ENCODE data around the gene SPACA7. TPM values are rescaled to one million over a fixed set of nuclear protein-coding genes. Genes with fewer than 3 reads are reported as not detected.

Gene SPACA7
- total and polyA plus RNA-seq, 2 of the 13 experiments (the other 11 are each of a cell fraction or from before 2014, with no cell fraction given) = not detected

DNA sequence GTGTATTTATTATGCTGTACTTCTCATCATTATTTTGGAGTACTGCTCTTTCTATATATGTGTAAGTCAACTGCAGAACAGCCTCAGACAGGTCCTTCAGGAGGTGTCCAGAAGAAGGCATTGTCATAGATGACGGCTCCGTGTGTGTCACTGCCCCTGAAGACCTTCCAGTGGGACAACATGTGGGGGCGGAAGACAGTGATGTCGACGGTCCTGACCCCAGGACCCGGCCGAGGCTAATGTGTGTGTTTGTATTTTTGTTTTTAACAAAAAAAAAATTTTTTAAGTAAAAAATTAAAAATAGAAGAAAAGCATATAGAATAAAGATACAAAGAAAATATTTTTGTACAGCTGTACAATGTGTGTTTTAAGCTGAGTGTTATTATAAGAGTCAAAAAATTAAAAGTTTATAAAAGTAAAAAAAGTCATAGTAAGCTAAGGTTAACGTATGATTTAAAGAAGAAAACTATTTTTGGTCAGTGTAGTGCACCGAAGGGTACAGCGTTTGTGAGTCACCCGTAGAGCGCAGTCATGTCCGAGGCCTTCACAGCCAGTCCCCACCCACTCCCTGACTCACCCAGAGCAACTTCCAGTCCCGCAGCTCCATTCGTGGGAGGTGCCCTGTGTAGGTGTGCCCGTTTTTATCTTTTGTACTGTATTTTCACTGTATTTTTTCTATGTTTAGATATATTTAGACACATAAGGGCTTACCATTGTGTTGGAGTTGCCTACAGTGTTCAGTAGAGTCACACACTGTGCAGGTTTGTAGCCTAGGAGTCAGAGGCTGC is 42.2 kb upstream of the SPACA7 start:
- no peaks in the 10 kb centered on the region for H3K36me3 ChIP-seq (replicated peaks in 1 of 2; ENCODE audit: control insufficient read depth in 1 of 2, insufficient read depth in 2 of 2, low read length in 2 of 2)
- intact Hi-C loops (cut with micrococcal nuclease; ENCODE audit: unreplicated experiment) = no loop called here
- no peak overlapping the region for H3K27ac ChIP-seq (ENCODE audit: extremely low read length, insufficient read depth, low read length)
- H3K4me3 ChIP-seq (replicated peaks in 1 of 3; ENCODE audit: insufficient read depth in 1 of 3, low read depth in 2 of 3, low read length in 3 of 3) = no peak overlapping the region
- TF ChIP-seq, protein P1, sequence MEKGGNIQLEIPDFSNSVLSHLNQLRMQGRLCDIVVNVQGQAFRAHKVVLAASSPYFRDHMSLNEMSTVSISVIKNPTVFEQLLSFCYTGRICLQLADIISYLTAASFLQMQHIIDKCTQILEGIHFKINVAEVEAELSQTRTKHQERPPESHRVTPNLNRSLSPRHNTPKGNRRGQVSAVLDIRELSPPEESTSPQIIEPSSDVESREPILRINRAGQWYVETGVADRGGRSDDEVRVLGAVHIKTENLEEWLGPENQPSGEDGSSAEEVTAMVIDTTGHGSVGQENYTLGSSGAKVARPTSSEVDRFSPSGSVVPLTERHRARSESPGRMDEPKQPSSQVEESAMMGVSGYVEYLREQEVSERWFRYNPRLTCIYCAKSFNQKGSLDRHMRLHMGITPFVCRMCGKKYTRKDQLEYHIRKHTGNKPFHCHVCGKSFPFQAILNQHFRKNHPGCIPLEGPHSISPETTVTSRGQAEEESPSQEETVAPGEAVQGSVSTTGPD (CRISPR knock-in tag; IDR thresholded peaks at IDR 0.05) = no peak
- TF ChIP-seq ZFYVE20 (CRISPR knock-in tag; IDR thresholded peaks at IDR 0.05; ENCODE audit: borderline replicate concordance, low read depth) (no peak), ZNF501 (CRISPR knock-in tag; IDR thresholded peaks at IDR 0.05) (no peak), ZNF772 (CRISPR knock-in tag; IDR thresholded peaks at IDR 0.05) (no peak), RBFOX2 (IDR thresholded peaks at IDR 0.05; ENCODE audit: low read depth, low read length) (no peak), ZNF263 (CRISPR knock-in tag; IDR thresholded peaks at IDR 0.05) (no peak)
- TF ChIP-seq, protein P2, sequence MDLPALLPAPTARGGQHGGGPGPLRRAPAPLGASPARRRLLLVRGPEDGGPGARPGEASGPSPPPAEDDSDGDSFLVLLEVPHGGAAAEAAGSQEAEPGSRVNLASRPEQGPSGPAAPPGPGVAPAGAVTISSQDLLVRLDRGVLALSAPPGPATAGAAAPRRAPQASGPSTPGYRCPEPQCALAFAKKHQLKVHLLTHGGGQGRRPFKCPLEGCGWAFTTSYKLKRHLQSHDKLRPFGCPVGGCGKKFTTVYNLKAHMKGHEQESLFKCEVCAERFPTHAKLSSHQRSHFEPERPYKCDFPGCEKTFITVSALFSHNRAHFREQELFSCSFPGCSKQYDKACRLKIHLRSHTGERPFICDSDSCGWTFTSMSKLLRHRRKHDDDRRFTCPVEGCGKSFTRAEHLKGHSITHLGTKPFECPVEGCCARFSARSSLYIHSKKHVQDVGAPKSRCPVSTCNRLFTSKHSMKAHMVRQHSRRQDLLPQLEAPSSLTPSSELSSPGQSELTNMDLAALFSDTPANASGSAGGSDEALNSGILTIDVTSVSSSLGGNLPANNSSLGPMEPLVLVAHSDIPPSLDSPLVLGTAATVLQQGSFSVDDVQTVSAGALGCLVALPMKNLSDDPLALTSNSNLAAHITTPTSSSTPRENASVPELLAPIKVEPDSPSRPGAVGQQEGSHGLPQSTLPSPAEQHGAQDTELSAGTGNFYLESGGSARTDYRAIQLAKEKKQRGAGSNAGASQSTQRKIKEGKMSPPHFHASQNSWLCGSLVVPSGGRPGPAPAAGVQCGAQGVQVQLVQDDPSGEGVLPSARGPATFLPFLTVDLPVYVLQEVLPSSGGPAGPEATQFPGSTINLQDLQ (CRISPR knock-in tag; IDR thresholded peaks at IDR 0.05) = no peak
- TF ChIP-seq, protein P3, sequence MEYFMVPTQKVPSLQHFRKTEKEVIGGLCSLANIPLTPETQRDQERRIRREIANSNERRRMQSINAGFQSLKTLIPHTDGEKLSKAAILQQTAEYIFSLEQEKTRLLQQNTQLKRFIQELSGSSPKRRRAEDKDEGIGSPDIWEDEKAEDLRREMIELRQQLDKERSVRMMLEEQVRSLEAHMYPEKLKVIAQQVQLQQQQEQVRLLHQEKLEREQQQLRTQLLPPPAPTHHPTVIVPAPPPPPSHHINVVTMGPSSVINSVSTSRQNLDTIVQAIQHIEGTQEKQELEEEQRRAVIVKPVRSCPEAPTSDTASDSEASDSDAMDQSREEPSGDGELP (IDR thresholded peaks at IDR 0.05; ENCODE audit: borderline replicate concordance, low read depth) = no peak
- ChIA-PET POLR2A (no interaction called here), CTCF (ENCODE audit: low intra/inter-chr PET ratio, low total read pairs) (no interaction called here)
- no peak for FAIRE-seq
- no peak for DNase-seq (ENCODE audit: low spot score)
- no peak overlapping the region for H2AFZ ChIP-seq (ENCODE audit: low read length)
- no TSS peak for BruUV-seq (replicated peaks)
- no peaks in the 10 kb centered on the region for H3K79me2 ChIP-seq (ENCODE audit: insufficient read depth, low read length)
- no peaks in the 10 kb centered on the region for H4K20me1 ChIP-seq (ENCODE audit: insufficient read depth, low read length)
- H3K4me2 ChIP-seq (ENCODE audit: low read depth, low read length) = no peak overlapping the region
- in situ Hi-C loops (cut with HindIII; ENCODE audit: extremely low pct_ligation_motif_present, low pct_unique_long_range_greater_than_20kb) = no loop called here
- WGBS (ENCODE audit: low lambda C conversion rate) = 23% methylated on average over 15 of the region's 16 CpGs
- H3K27me3 ChIP-seq (ENCODE audit: control insufficient read depth in 1 of 2, insufficient read depth in 2 of 2, low read length in 2 of 2) = peaks cover 2 to 40% of the 10 kb centered on the region in 2 experiments; a peak in 3 of 5 replicates
- no peak overlapping the region for H3K9ac ChIP-seq (ENCODE audit: insufficient read depth, low read depth, low read length)
- H3K4me1 ChIP-seq (ENCODE audit: insufficient read depth, low read length) = no peaks in the 10 kb centered on the region
- ATAC-seq = peak; percentile 69
- no peaks in the 10 kb centered on the region for H3K9me3 ChIP-seq (ENCODE audit: low read length)

All from HepG2 (cell line).